HPDE6-E6E7 (cell line): ENCODE measurements around the gene NBR1.
"Not testable (repeated sequence)": the region's sequence is repeated elsewhere in the genome, so short reads cannot be mapped to it uniquely, and the experiment has no call there.

Experiments
- DNase-seq: peaks from one replicate; pipeline ENCODE4 v3.0.0; 2011; ENCODE audit warnings: missing footprints; ENCODE audit errors: extremely low spot score

The NBR1 gene

DNA sequence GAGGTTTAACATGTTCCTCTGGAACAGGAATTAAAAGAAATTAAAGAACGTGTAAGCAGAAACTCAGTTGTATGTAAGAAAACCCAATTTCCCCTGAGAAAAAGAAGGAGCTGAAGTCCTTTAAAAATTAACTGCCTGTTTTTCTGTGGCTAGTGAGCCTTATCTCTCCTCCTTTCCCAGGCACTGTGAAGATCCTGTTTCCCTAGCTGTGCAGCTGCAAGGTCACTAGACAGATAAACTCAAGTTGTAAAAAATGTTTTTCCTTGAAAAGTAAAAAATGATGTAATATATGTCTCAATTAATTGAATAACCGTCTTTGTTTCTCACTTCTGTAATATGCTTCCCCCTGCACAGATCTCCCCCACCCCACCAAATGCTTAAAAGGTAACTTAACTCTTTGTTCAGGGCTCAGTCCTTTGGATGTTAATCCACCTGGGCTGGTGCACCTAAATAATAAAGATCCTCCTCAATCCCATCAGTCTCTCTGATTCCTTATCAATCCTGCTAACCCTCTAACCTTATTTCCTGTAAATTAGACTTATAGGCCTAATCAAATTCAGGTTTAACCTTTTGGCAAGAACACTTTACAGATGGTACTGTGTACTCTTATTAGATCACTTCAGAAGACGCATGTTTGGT is 17.7 kb upstream of the NBR1 start:
- not testable (repeated sequence) for DNase-seq

- DNase-seq, result no peak
These were observed 15.3 kb upstream of the NBR1 start for GRCh38 chr17:43155666-43156065.

- not testable (repeated sequence) for DNase-seq
These were observed 11.8 kb upstream of the NBR1 start for GRCh38 chr17:43159232-43159631.

DNA sequence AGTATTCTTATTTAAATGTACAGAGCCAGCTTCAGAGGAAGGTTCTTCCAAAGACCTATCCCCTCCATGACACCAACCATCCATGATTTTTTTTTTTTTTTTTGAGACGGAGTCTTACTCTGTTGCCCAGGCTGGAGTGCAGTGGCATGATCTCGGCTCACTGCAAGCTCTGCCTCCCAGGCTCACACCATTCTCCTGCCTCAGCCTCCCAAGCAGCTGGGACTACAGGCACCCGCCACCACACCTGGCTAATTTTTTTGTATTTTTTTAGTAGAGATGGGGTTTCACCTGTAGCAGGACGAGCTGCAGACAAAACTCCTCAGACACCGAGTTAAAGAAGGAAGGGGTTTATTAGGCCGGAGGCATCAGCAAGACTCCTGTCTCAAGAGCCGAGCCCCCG is 11.1 kb upstream of the NBR1 start:
- DNase-seq, result not testable (repeated sequence)

DNA sequence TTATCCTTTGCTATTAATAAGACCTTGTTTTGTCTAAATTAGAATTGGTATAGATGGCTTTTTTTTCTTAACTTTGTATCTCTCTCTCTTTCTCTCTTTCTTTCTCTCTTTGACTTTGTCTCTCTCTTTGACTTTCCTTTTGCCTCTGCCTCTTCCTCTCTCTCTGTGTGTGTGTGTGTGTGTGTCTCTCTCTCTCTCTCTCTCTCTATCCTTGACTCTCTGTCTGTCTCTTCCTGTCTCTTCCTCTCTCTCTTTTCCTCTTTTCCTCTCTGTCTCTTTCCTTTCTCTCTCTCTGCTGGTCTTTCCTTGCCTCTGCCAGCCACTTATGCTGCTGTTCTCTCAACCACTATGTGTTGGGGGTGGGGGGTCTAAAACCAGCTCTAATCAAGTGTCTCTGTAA is 5.0 kb upstream of the NBR1 start:
- DNase-seq, result not testable (repeated sequence)

- peak; percentile 15 for DNase-seq
These were observed 1.4 kb upstream of the NBR1 start for GRCh38 chr17:43169561-43170139.

GRCh38 chr17:43170140-43170765 is 761 bp upstream of the NBR1 start:
- peak; percentile 97 for DNase-seq

GRCh38 chr17:43171586-43172487 is 823 bp downstream of the NBR1 start:
- DNase-seq, result peak; percentile 39

DNA sequence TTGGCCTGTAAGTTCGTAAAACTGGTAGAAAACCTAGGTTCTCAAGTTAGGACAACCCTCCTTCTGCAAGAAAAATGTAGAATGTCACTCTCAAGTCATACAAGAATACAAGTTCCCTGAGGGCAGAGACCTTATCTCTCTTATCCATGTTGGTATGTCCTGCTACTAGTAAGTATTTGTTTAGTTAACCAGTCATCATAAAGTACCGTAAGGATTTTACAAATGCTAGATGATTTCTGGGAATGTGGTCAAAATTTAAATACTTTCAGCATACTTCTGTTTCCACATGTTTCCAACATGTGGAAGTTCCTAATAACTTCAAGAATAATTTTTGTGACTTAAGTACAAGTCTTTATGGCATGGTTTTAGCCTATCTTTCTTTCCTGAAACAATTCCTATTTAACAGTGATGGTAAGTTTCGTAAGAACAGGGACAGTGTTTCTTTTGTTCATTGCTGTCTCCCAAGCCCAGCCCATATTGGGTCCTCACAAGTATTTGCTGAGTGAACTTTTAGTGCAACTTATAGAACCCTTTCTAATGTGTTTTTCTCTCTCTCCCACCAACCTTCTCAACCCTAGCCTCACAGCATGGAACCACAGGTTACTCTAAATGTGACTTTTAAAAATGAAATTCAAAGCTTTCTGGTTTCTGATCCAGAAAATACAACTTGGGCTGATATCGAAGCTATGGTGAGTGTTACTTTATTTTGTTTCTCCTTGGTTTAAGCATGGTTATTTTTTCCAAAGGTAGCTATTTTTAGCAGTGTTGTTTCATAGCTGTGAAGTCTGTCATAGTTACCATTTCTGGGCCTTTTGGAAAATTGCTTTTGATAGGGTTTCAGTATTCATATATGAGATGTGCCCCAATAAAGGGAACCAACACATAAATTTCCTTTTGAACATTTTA is 4.5 kb downstream of the NBR1 start:
- DNase-seq, result no peak

GRCh38 chr17:43176119-43176570 is 5.1 kb downstream of the NBR1 start:
- DNase-seq, result no peak

GRCh38 chr17:43183921-43184320 is 12.9 kb downstream of the NBR1 start:
- no peak for DNase-seq

DNA sequence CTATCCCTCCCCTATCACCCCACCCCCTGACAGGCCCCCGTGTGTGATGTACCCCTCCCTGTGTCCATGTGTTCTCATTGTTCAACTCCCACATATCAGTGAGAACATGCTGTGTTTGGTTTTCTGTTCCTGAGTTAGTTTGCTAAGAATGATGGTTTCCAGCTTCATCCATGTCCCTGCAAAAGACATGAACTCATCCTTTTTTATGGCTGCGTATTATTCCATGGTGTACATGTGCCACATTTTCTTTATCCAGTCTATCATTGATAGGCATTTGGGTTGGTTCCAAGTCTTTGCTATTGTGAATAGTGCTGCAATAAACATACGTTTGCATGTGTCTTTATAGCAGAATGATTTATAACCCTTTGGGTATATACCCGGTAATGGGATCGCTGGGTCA is 15.6 kb downstream of the NBR1 start:
- not testable (repeated sequence) for DNase-seq

DNA sequence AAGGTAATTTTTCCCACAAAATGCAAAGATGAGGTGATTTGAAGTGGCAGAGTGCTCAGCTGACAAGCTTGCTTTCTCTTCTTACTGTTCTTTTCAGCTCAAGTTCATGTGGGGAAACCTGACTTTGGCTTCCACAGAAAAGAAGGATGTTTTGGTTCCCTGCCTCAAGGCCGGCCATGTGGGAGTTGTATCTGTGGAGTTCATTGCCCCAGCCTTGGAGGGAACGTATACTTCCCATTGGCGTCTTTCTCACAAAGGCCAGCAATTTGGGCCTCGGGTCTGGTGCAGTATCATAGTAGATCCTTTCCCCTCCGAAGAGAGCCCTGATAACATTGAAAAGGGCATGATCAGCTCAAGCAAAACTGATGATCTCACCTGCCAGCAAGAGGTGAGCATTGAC is 22.2 kb downstream of the NBR1 start:
- no peak for DNase-seq

DNA sequence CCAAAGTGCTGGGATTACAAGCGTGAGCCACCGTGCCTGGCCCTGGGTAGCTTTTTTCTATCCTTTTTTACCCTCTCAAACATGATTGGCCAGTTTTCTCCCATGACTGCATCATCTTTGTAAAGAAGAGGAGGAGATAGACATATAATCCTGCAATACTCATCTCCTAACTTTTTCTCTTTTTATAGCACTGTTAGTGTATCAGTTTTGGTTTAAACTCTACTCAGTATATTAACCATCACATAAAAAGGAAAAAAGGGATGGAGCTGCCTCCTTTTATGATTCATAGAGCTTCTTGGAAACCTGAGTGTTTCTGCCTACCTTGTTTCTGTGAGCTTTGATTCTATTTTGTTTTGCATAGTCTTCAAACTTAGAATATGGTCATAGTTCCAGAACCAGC is 28.6 kb downstream of the NBR1 start:
- DNase-seq, result no peak

DNA sequence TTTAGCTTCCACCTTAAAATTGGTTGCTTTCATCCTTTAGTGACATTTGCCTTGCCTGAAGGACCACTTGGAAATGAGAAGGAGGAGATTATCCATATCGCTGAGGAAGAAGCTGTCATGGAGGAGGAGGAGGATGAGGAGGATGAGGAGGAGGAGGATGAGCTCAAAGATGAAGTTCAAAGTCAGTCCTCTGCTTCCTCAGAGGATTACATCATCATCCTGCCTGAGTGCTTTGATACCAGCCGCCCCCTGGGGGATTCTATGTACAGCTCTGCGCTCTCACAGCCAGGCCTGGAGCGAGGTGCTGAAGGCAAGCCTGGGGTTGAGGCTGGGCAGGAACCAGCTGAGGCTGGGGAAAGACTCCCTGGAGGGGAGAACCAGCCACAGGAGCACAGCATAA is 29.1 kb downstream of the NBR1 start:
- no peak for DNase-seq

DNA sequence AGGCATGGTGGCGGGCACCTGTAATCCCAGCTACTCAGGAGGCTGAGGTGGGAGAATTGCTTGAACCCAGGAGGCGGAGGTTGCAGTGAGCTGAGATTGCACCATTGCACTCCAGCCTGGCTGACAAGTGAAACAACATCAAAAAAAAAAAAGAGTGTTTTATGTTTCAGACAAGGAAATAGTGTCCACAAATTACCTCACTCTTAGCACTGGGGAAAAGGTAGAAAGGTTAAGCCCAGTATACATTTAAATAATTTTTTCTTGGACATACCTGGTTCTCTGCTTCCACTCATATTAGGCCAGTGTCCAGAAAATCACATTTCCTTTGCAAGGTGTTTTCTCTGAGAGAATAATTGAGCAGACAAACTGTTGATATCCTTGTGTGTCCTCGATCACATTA is 32.0 kb downstream of the NBR1 start:
- DNase-seq, result not testable (repeated sequence)

- no peak for DNase-seq
These were observed 39.6 kb downstream of the NBR1 start for GRCh38 chr17:43210576-43210975.

- DNase-seq, result no peak
These were observed 40.1 kb downstream of the NBR1 start for GRCh38 chr17:43211123-43211479.

GRCh38 chr17:43211480-43212402 is 40.7 kb downstream of the NBR1 start, which contains the start of gene TMEM106A:
Gene TMEM106A (plus strand): TSS chr17:43211875. CDS start chr17:43213042, 1,167 bp downstream.
- peak; percentile 88 for DNase-seq
